HL-60/S4 treated with phorbol 12-myristate 13-acetate at 8.2 ng/mL for 4 days and 3 days (cell line): Measurements from ENCODE around the gene FOXA3.

ENCODE experiments used
- in situ Hi-C: fragments of 300-500 bp; cut with MboI; formaldehyde crosslinking; loops from 2 replicates; pipeline ENCODE4 v1.15.0; 2022; ENCODE audit warnings: low sequenced_read_pairs

FOXA3 gene

DNA sequence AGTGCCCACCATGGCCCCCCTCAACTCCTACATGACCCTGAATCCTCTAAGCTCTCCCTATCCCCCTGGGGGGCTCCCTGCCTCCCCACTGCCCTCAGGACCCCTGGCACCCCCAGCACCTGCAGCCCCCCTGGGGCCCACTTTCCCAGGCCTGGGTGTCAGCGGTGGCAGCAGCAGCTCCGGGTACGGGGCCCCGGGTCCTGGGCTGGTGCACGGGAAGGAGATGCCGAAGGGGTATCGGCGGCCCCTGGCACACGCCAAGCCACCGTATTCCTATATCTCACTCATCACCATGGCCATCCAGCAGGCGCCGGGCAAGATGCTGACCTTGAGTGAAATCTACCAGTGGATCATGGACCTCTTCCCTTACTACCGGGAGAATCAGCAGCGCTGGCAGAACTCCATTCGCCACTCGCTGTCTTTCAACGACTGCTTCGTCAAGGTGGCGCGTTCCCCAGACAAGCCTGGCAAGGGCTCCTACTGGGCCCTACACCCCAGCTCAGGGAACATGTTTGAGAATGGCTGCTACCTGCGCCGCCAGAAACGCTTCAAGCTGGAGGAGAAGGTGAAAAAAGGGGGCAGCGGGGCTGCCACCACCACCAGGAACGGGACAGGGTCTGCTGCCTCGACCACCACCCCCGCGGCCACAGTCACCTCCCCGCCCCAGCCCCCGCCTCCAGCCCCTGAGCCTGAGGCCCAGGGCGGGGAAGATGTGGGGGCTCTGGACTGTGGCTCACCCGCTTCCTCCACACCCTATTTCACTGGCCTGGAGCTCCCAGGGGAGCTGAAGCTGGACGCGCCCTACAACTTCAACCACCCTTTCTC, 8.2 kb downstream of the FOXA3 start:
- in situ Hi-C loops: no loop called here

DNA sequence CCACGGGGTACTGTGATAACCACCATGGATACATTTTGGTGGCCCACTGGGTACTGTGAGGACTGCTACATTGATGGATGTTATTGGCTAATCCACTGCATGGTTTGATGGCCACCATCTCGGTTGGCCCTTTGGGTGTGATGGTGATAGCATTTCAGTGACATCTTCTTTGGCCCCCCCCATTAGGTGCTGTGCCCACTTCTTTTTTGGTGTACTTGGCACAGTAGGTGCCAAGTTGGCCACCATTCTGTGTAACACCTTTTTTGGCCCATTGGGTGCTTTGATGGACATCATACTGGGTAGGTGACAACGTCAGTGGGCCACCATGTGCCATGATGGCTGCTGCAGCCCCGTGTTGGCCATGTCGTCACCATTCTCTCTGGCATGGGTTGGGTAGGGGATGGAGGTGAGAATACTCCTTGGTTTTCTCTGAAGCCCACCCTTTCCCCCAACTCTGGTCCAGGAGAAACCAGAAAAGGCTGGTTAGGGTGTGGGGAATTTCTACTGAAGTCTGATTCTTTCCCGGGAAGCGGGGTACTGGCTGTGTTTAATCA, 9.2 kb downstream of the FOXA3 start:
- in situ Hi-C loops: no loop called here

DNA sequence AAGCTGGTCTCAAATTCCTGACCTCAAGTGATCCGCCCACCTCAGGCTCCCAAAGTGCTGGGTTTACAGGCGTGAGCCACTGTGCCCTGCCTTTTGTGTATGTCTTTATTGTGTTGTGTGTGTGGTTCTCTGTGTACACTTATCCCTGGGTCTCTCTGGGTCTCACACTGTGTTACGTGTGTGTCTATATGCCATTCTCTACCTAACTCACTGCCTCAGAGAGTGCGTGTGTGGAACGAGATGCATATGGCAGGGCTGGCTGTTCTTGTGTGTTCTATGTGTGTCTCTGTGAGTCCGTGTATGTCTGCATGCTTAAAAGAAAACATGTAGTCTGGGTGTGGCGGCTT, 10.5 kb downstream of the FOXA3 start:
- in situ Hi-C loops: no loop called here

DNA sequence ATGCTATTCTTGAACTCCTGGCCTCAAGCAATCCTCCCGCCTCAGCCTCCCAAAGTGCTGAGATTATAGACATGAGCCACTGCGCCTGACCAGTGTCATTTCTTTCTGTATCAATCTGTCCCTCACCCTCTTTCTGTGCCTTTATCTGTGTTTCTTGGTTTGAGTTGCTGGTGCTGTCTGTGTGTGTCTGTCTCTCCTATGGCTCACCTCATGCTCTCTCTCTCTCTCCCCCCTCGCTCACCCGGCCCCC, 12.0 kb downstream of the FOXA3 start:
- in situ Hi-C loops: no loop called here

DNA sequence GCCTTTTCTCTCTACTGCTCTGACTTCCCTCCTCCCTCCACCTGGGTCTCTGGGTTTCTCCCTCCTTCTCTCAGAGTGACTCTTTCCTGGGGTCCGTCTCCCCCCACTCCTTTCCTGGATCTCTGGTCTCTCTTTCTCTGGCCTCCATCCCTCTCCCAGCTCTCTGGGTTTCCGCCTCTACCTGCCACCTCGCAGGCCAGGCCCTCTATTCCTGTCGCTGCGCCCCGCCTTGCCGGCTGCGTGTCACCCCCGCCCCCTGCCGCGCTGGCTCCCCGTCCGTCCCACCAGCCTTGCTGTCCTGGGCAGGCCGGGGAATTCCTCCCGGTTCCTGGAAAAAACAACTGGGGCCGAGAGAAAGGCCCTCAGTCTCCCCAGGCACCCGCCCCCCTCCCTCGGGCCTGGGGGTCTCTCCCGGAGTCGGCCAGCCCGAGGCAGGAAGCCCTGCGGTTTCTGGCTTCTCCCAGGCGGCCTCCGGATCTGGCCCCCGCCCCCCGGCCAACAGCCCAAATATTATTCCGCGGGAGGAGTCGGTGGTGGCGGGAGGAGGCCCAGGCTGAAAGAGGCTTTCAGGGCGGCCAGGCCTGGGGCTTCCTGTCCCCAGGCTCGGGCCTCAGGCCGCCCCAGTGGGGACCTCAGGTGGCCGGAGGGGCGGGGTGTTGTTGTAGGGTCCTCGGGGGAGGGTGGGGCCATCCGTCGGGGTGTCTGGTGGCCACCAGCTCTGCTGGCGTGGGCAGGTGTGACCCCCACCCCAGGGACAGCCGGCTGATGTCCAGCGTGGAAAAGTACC, 12.5 kb downstream of the FOXA3 start:
- in situ Hi-C loops: no loop called here

DNA sequence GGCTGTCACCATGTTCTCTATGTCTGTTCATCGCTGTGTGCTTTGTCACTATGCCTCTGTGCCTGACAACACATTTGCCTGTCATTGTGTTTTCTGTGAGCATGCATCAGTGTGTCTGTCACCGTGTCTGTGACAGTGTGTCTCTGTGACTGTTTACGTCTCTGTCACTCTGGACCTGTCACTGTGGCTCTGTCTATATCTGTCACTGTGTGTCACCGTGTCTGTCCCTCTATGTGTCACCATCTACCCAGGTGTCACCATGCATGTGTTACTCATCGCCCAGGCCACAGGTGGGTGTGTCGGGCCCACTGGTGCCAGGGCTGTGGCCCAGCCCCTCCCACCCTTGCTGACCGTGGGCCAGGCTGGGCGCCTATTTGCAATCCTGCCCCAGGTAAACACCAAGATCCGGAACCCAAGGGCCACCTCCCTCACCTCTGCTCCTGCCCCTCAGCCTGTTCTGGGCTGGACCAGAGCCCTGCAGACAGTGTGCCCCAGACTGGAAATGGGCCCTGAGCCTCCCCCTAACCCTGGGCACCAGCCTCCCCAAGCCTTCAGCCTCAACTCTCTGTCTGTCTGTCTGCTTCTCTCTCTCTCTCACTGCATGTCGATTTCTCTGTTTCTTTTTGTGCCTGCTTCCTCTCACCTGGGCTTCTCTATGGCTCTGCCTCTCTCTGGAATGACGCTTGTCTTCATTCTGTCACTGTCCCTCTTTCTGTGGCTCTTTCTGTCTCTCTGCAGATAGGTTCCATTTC, 14.1 kb downstream of the FOXA3 start:
- in situ Hi-C loops: no loop called here

DNA sequence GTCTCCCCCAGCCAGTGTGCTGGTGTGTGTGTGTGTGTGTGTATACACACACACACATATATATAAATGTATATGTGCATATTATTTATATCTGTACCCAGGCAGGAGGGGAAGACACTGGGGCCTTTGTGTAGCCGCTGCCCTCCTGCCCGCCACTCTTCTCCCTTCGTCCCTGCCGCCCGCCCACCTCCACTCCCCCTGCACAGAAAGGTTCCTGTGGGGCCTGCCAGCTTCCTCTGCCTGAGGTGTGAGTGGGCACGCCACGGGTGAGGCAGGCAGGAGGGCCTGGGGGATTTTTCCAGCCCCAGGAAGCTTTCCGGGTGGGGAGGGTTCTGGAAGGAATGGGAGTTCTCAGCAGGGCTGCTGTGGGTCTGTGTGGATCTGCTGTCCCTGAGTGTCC, 14.9 kb downstream of the FOXA3 start:
- in situ Hi-C loops: no loop called here

DNA sequence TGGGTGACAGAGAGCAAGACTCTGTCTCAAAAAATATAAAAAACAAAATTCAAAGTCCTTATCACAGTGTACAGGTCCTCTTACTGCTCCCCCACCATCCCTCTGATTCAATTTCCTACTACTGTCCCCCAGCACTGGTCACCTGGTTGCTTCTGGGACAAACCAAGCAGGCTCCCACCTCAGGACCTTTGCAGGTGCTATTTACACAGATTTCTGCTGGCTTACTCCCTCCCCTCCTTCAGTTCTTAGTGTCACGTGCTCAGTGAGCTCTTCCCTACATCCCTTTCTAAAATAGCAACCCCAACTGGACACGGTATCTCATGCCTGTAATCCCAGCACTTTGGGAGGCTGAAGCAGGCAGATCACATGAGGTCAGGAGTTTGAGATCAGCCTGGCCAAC, 15.8 kb downstream of the FOXA3 start:
- in situ Hi-C loops: no loop called here

DNA sequence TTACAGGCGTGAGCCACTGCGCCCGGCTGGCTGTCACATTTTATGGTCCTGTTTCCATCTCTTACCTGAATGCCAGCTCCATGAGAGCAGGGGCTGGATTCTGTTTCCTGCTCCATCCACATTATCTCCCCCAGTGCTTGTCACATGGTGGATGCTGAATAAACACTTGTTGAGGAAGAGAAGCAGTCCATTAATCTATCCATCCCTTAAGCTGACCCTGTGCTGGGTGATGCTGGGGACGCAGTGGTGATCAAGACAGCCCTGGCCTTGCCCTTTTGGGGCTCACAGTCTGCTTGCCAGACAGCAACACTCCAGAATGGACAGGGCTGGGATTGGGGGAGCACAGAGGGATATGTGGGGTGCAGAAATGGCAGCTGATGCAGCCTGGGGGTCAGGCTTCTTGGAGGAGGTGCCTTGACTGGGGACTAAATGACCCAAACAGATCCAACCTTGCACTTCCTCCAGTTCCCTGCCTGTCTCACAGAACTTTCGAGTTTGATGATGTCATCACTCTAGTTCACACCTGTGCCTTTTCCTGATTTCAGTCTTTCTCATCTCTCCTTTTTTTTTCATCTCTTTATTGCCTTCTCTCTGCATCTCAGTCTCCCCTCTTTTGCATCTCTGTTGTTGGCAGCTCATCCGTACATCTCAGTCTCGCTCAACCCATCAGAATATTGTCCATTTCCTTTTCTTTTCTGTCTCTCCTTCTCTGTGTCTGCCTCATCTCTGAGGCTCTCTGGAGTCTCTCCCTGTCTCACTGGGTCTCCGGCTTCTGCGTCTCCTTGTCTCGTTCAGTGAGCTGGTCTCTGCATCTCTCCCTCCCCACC, 17.2 kb downstream of the FOXA3 start:
- in situ Hi-C loops: no loop called here

DNA sequence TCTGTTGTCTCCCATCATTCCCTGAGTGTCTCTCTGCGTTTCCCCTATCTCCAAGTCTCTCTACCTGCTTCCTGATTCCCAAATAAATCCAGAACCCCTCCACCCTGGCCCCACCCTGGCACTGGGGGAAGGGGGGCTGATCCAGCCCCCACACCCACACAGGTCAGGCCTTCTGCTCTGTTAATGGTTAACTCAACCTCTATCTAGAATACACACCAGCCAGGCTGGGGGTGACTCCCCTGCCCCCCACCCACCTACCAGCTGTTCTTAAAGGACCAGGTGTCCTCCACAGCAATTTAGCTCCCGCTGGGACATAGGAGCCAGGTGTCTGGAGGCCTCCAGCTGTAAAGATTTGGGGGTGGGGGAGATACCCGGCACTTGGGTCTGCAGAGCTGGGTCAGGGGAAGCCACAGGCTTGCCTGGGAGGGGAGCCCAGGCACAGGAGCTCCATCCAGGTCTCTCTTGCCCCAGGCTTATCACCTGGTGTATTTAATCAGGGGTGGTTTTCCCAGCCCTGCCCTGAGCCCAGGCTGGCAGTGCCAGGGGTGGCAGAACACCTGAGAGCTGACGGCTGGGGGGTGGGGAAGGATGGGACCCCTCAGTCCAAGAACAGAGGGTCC, 17.9 kb downstream of the FOXA3 start:
- in situ Hi-C loops: no loop called here

DNA sequence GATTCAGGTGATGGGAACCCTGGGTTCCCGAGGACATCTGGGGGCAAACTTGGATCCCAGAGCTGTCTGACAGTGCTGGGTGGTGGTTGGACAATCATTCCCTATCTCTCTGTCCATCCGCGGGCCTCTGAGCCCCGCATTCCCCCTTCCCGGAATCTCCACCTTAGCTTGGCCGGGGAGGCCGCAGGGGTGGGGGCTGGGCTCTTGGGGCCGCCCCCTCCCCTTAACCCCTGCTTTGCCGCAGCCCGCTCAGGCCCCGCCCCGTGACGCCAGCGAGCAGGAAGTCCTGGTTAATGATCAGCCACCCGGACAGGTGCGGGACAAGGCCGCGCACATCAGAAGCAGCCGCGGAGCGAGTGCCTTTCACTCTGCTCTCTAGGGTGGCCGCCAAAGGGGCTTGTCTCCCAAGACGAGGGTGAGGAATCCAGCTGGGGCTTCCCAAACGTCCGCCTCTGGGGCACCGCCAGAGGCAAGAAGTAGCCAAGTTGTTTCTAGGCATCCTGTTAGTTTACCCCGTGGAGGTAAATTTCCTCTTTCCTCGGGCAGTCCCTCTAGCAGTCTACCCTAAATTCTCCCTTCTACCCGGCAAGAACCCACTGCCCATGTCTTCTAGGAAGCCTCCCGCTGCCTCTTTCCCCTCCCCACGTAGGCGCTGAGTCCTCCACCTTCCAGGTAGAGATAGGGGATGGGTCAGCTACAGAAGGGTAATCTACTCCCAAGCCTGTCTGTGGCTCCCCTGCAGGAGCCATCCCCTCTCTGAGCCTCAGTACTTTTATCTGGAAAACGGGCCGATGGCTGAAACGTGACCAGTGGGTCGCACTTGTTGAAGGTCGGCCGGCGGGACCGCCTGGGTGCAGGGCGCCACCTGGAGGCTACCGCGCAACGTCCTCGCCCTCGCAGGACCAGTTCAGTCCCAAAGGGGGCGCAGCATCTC, 18.8 kb downstream of the FOXA3 start:
- in situ Hi-C loops: no loop called here

DNA sequence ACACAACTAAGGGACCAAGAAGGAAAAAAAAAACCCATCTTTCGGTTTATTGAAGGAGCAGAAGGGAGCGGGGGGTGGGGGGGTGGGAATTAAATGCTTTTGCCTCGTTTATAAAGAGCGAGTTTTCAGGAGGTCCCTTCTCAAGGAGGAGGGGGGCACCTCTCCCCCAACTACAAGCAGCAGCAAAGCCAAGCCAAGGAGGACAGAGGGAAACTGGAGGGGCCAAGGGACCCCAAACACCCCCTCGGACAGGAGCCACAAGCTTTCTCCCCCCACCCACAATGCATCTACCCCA, 19.4 kb downstream of the FOXA3 start:
- in situ Hi-C loops: no loop called here

DNA sequence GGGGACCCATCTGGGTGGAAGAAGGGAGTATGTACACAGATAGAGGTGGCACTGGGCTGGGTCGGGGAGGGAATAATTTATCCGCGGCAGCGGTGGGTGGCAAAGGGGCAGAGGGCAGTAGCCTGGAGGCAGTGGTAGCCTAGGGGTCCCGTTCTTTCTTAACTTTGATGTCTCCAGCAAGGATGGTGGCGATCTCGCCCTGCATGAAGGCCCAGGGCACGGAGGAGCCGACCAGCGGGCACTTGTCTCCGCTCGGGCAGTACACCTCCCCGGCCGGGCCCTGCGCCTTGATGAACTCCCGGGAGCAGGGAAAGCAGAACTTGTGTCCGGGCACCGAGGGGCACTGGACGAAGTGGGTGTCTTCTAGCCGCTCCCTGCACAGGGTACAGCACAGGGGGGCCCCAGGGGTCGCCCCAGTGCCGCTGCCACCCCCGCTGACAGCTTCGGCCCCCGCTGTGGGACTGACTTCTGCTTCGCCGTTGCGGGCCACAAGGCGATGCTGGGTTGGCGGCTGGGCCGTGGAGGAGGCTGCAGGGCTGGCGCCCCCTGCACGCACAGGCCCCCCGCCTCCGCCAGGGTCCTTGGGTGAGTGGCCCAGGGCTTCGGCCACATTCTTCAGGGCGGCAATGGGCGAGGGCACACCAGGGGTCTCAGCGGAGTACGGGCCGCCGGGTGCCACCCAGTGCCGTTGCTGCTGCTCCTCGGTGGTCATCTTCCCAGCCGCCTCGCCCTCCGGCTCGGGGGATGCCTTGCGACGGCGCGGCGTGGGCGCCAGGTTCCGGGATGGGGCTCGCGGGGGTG, 20.0 kb downstream of the FOXA3 start:
- in situ Hi-C loops: no loop called here

DNA sequence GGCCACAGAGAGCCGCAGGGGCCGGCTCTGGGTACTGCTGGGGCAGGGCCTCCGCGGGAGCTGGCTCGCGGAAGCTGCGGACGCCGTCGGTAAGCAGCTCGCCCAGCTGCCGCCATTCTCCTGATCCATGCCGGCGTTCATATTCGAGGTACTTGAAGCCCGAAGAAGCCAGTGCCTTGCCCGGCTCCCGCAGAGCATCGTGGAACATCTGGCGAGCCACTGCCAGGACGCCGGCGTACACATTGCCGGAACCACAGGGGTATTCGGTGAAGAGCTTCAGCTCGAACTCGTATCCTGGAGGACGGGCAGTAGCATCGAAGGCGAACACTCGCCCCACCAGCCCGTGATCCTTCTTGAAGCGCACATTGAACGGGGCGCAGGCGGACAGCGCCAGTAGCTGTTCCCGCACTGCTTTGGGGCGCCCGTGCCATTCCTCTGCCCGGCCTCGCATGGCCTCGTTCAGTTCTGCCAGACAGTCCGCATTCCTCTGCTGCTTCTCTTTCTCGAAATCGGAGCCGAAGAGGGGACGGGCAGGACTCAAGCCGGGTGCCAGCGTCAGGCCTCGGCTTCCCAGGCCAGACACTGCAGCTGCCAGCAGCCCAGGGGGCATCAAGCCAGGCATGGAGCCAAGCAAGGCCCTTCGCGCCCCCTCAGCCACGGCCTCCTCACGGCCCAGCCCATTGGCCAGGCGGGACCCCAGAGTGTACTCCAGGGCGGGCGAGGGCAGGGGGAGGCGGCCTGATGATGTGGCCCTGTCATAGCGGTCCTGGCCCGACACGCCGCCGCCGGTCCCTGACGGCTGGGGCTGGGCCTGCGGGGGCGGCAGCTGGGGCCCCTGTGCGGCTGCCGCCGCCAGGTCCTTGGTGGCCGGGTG, 20.8 kb downstream of the FOXA3 start:
- in situ Hi-C loops: no loop called here

DNA sequence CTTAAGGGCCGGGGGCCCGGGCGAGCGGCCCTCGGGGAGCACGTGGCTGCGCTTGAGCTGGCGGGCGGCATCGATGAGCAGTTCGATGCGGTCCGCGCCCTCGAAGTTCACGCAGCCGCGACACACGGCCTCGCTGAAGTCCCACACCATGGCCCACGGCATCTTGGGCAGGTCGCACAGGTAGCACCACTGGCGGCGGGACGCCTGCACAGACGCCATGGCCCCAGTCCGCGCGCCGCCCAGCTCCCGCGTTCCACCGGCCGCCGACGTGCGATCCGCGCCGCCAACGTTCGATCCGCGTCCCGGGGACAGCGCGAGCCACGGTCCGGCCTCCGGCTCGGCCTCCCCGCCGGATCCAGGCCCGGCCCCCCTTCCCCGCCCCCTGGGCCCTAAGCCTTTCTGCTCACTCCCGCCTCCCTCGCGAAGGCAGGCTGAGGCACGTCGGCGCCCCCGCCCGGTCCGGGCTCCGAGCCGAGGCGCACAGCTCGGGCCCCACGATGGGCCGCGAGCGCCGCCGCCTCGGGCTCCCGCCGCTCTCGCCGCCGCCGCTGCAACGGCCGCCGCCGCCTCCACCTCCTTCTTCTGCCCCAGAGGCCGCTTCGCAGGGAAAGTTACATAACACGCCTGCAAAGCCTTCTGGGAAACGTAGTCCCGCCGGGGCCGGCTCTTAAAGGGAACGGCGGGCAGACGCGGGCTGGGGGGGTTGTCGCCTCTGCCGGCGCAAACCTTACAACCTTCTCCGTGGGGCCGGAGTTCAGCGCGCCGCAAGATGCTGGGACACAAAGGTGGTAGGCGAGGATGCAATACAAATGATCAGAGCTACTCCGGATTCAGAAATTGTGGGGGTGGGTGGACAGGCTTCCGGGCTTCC, 21.7 kb downstream of the FOXA3 start, which contains the start of gene IRF2BP1:
IRF2BP1 (minus strand) TSS at position 586 of the 871 bp plus-strand sequence; CDS start at position 219, 367 bp downstream.
- in situ Hi-C loops: no loop called here

DNA sequence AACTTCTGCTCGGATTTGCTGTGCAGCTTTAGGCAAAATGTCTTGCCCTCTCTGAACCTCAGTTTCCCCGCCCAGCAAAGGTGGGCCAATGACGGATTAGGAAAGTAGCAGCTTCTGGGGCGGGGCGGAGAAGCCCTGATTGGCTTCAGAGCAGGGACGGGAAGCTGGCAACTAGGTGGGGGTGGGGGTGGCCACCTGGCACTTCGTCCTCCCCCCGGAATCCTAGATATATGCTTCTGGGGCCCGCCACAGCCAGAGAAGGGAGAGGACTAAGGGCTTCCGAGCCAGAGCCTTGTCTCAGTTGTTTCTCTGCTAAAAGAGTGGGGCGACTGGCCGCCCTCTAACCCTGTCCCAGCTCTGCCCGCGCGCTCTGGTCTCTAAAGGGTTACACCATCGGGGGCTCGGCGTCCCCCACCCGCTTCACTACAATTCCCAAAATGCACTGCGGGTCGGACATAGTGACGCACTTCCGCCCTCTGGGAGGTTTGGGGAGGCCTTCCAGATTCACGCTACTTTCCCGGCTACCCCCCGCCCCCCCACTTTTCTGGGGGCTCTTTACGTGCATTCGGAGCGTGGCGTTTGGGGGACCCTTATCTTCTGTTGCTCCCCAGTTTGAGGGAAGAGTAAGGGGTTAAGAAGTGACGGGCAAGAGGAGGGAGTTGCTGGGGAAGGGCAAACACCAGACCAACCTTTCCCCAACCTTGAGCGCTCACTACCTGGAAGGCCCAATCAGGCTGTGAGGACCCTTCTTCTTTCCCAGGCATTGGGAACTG, 22.5 kb downstream of the FOXA3 start:
- in situ Hi-C loops: no loop called here
